Endothelial cell (in vitro differentiated cells): ENCODE results near the gene GDPD1. TPM values are rescaled to one million over a fixed set of nuclear protein-coding genes. Genes with fewer than 3 reads are reported as not detected.

Experiments
- DNase-seq: peaks from one replicate; pipeline ENCODE4 v3.0.0; 2021; ENCODE audit warnings: low spot score
- H3K27ac Mint-ChIP-seq: one replicate; pipeline ENCODE4 v1.8.0; 2021; ENCODE audit warnings: mixed read lengths, inconsistent platforms; ENCODE audit not compliant: unreplicated experiment
- H3K27me3 Mint-ChIP-seq: one replicate; pipeline ENCODE4 v1.8.0; 2021; ENCODE audit warnings: mild to moderate bottlenecking, moderate library complexity, mixed read lengths, inconsistent platforms; ENCODE audit not compliant: unreplicated experiment
- H3K36me3 Mint-ChIP-seq: one replicate; pipeline ENCODE4 v1.8.0; 2021; ENCODE audit warnings: mild to moderate bottlenecking, low read depth, mixed read lengths, inconsistent platforms; ENCODE audit not compliant: unreplicated experiment
- H3K4me1 Mint-ChIP-seq: one replicate; pipeline ENCODE4 v1.8.0; 2021; ENCODE audit warnings: mild to moderate bottlenecking, mixed read lengths, inconsistent platforms; ENCODE audit not compliant: unreplicated experiment
- H3K4me3 Mint-ChIP-seq: one replicate; pipeline ENCODE4 v1.8.0; 2021; ENCODE audit warnings: mild to moderate bottlenecking, mixed read lengths, inconsistent platforms; ENCODE audit not compliant: unreplicated experiment
- H3K9me3 Mint-ChIP-seq: one replicate; pipeline ENCODE4 v1.8.0; 2021; ENCODE audit warnings: mixed read lengths, inconsistent platforms; ENCODE audit not compliant: unreplicated experiment
- CTCF ChIP-seq: fragments of 200-600 bp; sonication (generic); IDR thresholded peaks from one replicate; pipeline ENCODE4 v1.5.0; 2021; ENCODE audit warnings: antibody characterized with exemption; ENCODE audit not compliant: unreplicated experiment
- total RNA-seq: library from RNA; stranded (reverse); fragmentation: NEBNext Ultra II Directional; extraction: Animal tissue kit (Norgen Biotek cat#: 25700); gene quantifications from one replicate; pipeline ENCODE4 v1.2.1, GENCODE V29; 2021; ENCODE audit not compliant: unreplicated experiment

GDPD1 gene
- total RNA-seq, 1 donor from 2014 or later = 3.1 TPM

DNA sequence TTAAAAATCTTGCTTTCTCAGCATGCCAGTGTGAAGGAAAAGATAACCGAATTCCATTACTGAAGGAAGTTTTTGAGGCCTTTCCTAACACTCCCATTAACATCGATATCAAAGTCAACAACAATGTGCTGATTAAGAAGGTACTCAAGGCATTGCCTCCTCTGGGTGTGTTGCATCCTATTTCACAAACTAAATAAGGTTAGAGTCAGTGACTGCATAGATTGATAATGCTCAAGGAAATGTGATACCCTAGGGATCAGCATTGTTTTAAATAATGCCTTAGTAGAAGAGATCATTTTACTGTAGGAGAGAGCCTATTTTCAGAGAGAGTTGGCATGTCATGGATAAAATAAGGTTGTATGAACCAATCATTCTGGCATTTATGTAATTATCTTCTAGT lies 36.8 kb downstream of the GDPD1 start:
- Mint-ChIP-seq H3K9me3 (no peaks in the 10 kb centered on the region), H3K4me1 (peaks cover 3% of the 10 kb centered on the region), H3K36me3 (no peaks in the 10 kb centered on the region), H3K27ac (no peak overlapping the region), H3K4me3 (no peak overlapping the region), H3K27me3 (no peaks in the 10 kb centered on the region)
- no peak for TF ChIP-seq CTCF
- DNase-seq = no peak

- Mint-ChIP-seq H3K27me3 (no peaks in the 10 kb centered on the region), H3K27ac (no peak overlapping the region), H3K9me3 (no peaks in the 10 kb centered on the region), H3K4me1 (no peaks in the 10 kb centered on the region), H3K4me3 (no peak overlapping the region), H3K36me3 (no peaks in the 10 kb centered on the region)
- no peak for DNase-seq
- TF ChIP-seq CTCF = no peak
Measured at GRCh38 chr17:59260722-59261121, 40.4 kb downstream of the GDPD1 start.

- no peak overlapping the region for H3K4me3 Mint-ChIP-seq
- no peaks in the 10 kb centered on the region for H3K36me3 Mint-ChIP-seq
- H3K27me3 Mint-ChIP-seq = no peaks in the 10 kb centered on the region
Measured at GRCh38 chr17:59266745-59267144, 46.4 kb downstream of the GDPD1 start.

GRCh38 chr17:59267776-59268175 lies 47.5 kb downstream of the GDPD1 start:
- H3K36me3 Mint-ChIP-seq = no peaks in the 10 kb centered on the region
- H3K4me1 Mint-ChIP-seq = no peaks in the 10 kb centered on the region
- H3K27me3 Mint-ChIP-seq = no peaks in the 10 kb centered on the region
- no peak overlapping the region for H3K4me3 Mint-ChIP-seq
- H3K27ac Mint-ChIP-seq = no peak overlapping the region
- TF ChIP-seq CTCF = no peak
- DNase-seq = no peak
- H3K9me3 Mint-ChIP-seq = no peaks in the 10 kb centered on the region

More at GRCh38 chr17:59266745-59267144, 46.4 kb downstream of the GDPD1 start:
- DNase-seq = no peak
- TF ChIP-seq CTCF = no peak
- no peak overlapping the region for H3K27ac Mint-ChIP-seq
- no peaks in the 10 kb centered on the region for H3K9me3 Mint-ChIP-seq
- H3K4me1 Mint-ChIP-seq = no peaks in the 10 kb centered on the region

- no peaks in the 10 kb centered on the region for H3K27me3 Mint-ChIP-seq
- H3K9me3 Mint-ChIP-seq = no peaks in the 10 kb centered on the region
- H3K27ac Mint-ChIP-seq = no peak overlapping the region
- no peak overlapping the region for H3K4me3 Mint-ChIP-seq
- no peaks in the 10 kb centered on the region for H3K36me3 Mint-ChIP-seq
- DNase-seq = no peak
- H3K4me1 Mint-ChIP-seq = no peaks in the 10 kb centered on the region
- TF ChIP-seq CTCF = no peak
Measured at GRCh38 chr17:59275618-59276017, 55.3 kb downstream of the GDPD1 start.
